Suprapubic skin (tissue), 4 donors: ENCODE data around the gene WBP4.
"Not testable (repeated sequence)": the region's sequence is repeated elsewhere in the genome, so short reads cannot be mapped to it uniquely, and the experiment has no call there.

Experiments
- CTCF ChIP-seq, 2 donors: fragments of 200-600 bp in 1 of 2; fragments of 450-650 bp in 1 of 2; sonication (generic) in 1 of 2; IDR thresholded peaks; one replicate each; pipeline ENCODE4 v1.5.1; 2016 to 2019; ENCODE audit warnings: antibody characterized with exemption in 2 of 2, mild to moderate bottlenecking in 1 of 2, moderate library complexity in 1 of 2
- EP300 ChIP-seq: sonication (generic); formaldehyde crosslinking; IDR thresholded peaks from one replicate; pipeline ENCODE4 v1.6.1; 2017; ENCODE audit warnings: antibody characterized with exemption
- POLR2A ChIP-seq, 2 donors: fragments of 450-650 bp; IDR thresholded peaks; one replicate each; pipeline ENCODE4 v1.6.1; 2017; ENCODE audit warnings: antibody characterized with exemption in 2 of 2, mild to moderate bottlenecking in 2 of 2, moderate library complexity in 2 of 2
- POLR2AphosphoS5 ChIP-seq, 3 donors: sonication (generic); formaldehyde crosslinking; IDR thresholded peaks; one replicate each; pipeline ENCODE4 v1.6.1; 2017; ENCODE audit warnings: antibody characterized with exemption in 3 of 3

DNA sequence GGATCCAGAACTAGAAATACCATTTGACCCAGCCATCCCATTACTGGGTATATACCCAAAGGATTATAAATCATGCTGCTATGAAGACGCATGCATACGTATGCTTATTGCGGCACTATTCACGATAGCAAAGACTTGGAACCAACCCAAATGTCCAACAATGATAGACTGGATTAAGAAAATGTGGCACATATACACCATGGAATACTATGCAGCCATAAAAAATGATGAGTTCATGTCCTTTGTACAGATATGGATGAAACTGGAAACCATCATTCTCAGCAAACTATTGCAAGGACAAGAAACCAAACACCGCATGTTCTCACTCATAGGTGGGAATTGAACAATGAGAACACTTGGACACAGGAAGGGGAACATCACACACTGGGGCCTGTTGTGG is 24.8 kb upstream of the WBP4 start:
- TF ChIP-seq CTCF (IDR thresholded peaks at IDR 0.05); POLR2A (IDR thresholded peaks at IDR 0.05); EP300; POLR2AphosphoS5 (IDR thresholded peaks at IDR 0.05): not testable (repeated sequence)
